ENCODE measurements around the gene MYO7B.

Gene MYO7B

DNA sequence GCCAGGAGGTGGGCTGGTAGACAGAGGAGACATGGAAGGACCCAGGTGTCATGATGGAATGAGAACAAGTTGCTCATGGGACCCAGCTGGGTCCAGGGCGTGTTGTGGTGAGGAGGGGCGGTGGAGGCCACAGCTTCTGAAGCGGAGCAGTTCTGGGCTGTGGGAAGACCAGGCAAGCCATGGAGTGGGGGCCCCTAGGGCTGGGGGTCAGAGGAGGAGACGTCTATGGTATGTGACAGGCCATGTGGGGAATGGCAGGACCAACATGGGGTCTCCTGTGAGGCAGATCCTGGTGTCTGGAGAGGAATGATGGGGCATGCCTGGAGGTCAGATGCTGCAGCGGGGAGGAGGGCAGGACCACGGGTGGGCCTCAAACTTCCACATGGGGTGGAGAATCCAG is 16.9 kb downstream of the MYO7B start:
- Histone ChIP-seq H3K4me3 (no peak overlapping the region), H3K27me3 (no peaks in the 10 kb centered on the region), H3K9me3 (replicated peaks in 1 of 11) (peaks cover 0 to 16% (median 10%) of the 10 kb centered on the region in 11 experiments; a peak in 10 of 22 replicates), H3K36me3 (no peaks in the 10 kb centered on the region), H3K27ac (no peak overlapping the region), H3K4me2 (no peak overlapping the region), H3K4me1 (no peaks in the 10 kb centered on the region), H3K9ac (no peak overlapping the region), H4K20me1 (no peaks in the 10 kb centered on the region)
- TF ChIP-seq Cebpa-rat (IDR thresholded peaks at IDR 0.05), result no peak

DNA sequence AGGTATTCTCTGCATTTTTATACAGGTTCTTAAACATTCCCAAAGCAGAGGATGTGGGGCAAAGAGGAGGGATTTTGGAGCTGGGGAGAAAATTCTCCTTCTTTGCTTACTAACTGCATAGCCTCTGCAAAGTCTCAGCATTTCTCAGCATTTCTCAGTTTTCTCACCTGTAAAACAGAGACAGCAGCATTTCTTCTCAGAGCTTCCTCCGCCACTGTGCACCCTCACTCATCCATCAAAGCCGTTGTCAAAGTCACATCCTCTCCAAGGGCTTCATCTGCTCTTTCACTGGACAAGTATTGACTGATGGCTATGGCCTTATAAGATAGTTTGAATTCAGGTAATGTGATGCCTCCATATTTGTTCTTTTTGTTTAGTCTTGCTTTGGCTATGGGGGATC is 17.4 kb downstream of the MYO7B start:
- Histone ChIP-seq H3K4me2 (no peak overlapping the region), H3K9ac (no peak overlapping the region), H3K9me3 (replicated peaks in 1 of 11) (peaks cover 0 to 18% (median 12%) of the 10 kb centered on the region in 11 experiments; a peak in 10 of 22 replicates), H3K4me3 (no peak overlapping the region), H3K4me1 (no peaks in the 10 kb centered on the region), H3K27me3 (no peaks in the 10 kb centered on the region), H4K20me1 (no peaks in the 10 kb centered on the region), H3K27ac (no peak overlapping the region), H3K36me3 (no peaks in the 10 kb centered on the region)
- no peak for TF ChIP-seq Cebpa-rat (IDR thresholded peaks at IDR 0.05)

DNA sequence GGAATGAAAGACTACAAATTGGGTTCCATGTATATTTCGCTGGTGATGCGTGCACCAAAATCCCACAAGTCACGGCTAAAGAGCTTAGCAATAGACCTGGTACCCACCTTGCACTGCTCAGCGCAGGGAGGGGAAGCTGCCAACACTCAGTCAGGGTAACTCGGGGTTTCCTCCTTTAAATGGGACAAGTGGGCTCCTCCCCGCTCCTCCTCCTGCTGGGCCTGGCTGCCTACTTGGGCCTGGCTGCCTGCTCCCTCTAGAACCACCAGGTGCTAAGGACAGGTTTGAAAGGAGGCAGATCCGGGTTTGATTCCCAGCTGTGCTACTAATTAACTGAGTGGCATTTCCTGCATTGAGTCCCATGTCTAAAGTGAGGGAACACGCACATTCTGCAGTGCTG is 23.4 kb downstream of the MYO7B start:
- Histone ChIP-seq H3K4me1 (peaks cover 0 to 25% (median 6%) of the 10 kb centered on the region in 10 experiments; a peak in 11 of 20 replicates), H3K27me3 (no peaks in the 10 kb centered on the region), H3K9ac (no peak overlapping the region), H3K4me3 (no peak overlapping the region), H3K4me2 (no peak overlapping the region), H4K20me1 (no peaks in the 10 kb centered on the region), H3K36me3 (no peaks in the 10 kb centered on the region), H3K27ac (no peak overlapping the region), H3K9me3 (replicated peaks in 1 of 11) (peaks cover 0 to 19% (median 12%) of the 10 kb centered on the region in 11 experiments; a peak in 10 of 22 replicates)
- TF ChIP-seq Cebpa-rat (IDR thresholded peaks at IDR 0.05), result no peak

DNA sequence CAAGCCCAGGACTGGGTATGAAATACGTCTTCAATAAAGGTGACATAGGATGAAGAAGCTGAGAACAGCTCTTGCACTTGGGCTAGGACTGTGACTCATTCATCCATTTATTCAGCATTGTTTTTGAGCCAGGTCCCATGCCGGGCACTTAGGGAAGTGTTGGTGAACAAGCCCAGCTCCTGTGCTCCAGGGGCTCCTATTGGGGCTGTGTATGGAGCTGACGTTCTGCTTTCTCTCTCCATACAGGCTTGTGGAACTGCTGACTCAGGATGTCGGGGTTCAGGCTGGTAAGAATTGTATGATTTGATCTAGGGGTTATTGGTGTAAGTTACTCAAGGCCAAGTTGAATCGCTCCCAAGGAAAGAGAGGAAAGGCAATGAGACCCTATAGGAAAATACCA is 24.0 kb downstream of the MYO7B start:
- Histone ChIP-seq H3K27ac (no peak overlapping the region), H3K27me3 (no peaks in the 10 kb centered on the region), H4K20me1 (no peaks in the 10 kb centered on the region), H3K4me3 (no peak overlapping the region), H3K4me2 (no peak overlapping the region), H3K4me1 (peaks cover 0 to 31% (median 6%) of the 10 kb centered on the region in 10 experiments; a peak in 11 of 20 replicates), H3K9me3 (replicated peaks in 1 of 11) (peaks cover 0 to 19% (median 12%) of the 10 kb centered on the region in 11 experiments; a peak in 10 of 22 replicates), H3K36me3 (no peaks in the 10 kb centered on the region), H3K9ac (no peak overlapping the region)
- no peak for TF ChIP-seq Cebpa-rat (IDR thresholded peaks at IDR 0.05)

DNA sequence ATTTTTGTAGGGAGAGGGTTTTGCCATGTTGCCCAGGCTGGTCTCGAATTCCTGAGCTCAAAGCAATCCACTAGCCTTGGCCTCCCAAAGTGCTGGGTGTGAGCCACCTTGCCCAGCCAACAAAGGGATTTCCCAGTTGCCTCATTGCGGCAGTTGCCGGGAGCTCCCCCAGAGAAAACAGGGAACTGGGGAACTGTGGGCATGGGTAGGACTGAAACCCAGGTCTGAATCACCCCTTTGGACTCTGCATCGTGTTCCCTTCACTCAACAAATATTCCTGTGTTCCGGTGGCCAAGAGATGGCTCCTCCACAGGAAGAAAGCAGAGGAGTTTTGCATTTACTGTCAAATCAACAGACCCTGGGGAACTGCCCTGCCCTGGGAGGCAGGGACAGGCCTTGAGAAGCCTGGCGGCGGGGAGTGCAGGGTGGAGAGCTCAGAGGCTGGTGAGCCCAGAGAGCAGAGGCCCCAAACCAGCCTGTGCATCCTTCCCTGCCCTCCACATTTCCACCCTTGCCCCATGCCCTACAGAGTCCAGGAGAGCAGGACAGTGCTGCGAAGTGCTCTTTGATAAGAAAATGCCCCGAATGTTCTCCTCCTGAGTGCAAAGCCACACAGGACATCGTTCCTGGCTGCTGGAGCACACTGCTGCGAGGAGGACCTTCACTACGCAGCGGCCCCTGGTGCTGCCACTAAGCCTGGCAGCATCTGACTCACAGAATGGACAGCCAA is 24.9 kb downstream of the MYO7B start:
- TF ChIP-seq Cebpa-rat (IDR thresholded peaks at IDR 0.05), result no peak
- H3K36me3 ChIP-seq, result no peaks in the 10 kb centered on the region
- no peak overlapping the region for H3K27ac ChIP-seq
- no peaks in the 10 kb centered on the region for H3K27me3 ChIP-seq
- H3K9ac ChIP-seq, result no peak overlapping the region
- peaks cover 0 to 35% (median 6%) of the 10 kb centered on the region in 10 experiments; a peak in 11 of 20 replicates for H3K4me1 ChIP-seq
- H3K4me3 ChIP-seq, result no peak overlapping the region
- no peaks in the 10 kb centered on the region for H4K20me1 ChIP-seq
- peaks cover 0 to 19% (median 12%) of the 10 kb centered on the region in 11 experiments; a peak in 10 of 22 replicates for H3K9me3 ChIP-seq (replicated peaks in 1 of 11)
- peak overlapping the region in 2 of 11 experiments; percentile 7 to 17; a peak in 1 of 22 replicates for H3K4me2 ChIP-seq

DNA sequence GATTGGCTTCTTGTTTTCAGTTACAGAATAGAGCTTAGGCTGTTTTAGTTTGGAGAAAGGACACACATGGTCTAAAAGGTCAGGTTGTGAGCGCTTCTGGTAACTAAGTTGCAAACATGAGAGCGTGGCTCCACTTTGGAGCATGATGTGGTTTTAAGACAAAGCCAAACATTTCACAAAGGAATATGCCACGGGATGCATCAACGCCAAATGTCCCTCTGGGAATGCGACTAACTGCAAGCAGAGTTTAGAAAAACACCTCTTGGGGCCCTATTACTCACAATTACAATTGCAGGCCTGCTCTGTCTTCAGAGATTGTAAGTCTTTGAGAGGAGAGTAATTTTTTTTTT is 25.4 kb downstream of the MYO7B start:
- no peaks in the 10 kb centered on the region for H4K20me1 ChIP-seq
- H3K4me3 ChIP-seq, result no peak overlapping the region
- H3K27ac ChIP-seq, result no peak overlapping the region
- no peak overlapping the region for H3K4me2 ChIP-seq
- no peaks in the 10 kb centered on the region for H3K27me3 ChIP-seq
- peaks cover 0 to 35% (median 6%) of the 10 kb centered on the region in 10 experiments; a peak in 11 of 20 replicates for H3K4me1 ChIP-seq
- H3K36me3 ChIP-seq, result no peaks in the 10 kb centered on the region
- peaks cover 0 to 17% (median 12%) of the 10 kb centered on the region in 11 experiments; a peak in 10 of 22 replicates for H3K9me3 ChIP-seq (replicated peaks in 1 of 11)
- H3K9ac ChIP-seq, result no peak overlapping the region
- TF ChIP-seq Cebpa-rat (IDR thresholded peaks at IDR 0.05), result no peak

DNA sequence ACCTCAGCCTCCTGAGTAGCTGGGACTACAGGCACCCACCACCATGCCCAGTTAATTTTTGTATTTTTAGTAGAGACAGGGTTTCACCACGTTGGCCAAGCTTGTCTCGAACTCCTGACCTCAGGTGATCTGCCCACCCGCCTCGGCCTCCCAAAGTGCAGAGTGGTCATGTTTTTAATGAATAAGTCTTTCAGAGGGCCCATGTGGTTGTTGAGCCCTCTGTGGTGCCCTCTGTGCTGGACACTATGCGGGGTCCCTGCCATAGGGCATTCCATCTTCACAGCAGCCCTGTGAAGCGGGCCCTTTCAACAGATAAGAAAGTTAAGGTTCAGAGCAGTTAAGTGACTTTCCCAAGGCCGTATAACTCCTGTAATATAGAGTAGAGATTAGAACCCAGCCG is 25.9 kb downstream of the MYO7B start:
- Histone ChIP-seq H3K27ac (no peak overlapping the region), H3K27me3 (no peaks in the 10 kb centered on the region)
- TF ChIP-seq Cebpa-rat (IDR thresholded peaks at IDR 0.05), result no peak

DNA sequence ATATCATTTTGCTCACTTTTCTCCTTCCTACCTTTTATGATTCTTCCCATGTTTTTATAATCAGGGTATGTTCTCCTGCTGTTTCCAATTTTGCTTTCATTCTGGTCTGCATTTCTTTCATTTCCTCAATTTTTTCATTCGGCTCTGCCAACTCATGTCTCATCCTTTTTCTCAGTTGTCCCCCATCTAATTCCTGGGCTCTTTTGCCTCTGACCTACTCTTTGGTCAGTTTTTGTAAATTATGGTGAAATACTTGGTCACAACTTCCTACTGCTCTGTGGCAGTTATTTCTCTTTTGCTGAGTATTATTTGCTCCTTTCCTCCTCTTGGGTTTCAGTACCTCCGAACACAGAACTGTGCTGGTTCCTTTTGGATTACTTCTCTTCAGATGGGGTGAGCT is 27.5 kb downstream of the MYO7B start:
- no peak for TF ChIP-seq Cebpa-rat (IDR thresholded peaks at IDR 0.05)
- Histone ChIP-seq H3K27ac (peak overlapping the region in 4 of 11 experiments; percentile 4 to 56 (median 10); a peak in 4 of 22 replicates), H3K4me1 (peaks cover 0 to 42% (median 13%) of the 10 kb centered on the region in 10 experiments; a peak in 17 of 20 replicates), H3K9me3 (replicated peaks in 1 of 11) (peaks cover 0 to 4% (median 0%) of the 10 kb centered on the region in 11 experiments; a peak in 2 of 22 replicates), H3K9ac (no peak overlapping the region), H3K4me2 (peak overlapping the region in 6 of 11 experiments; percentile 4 to 66 (median 57); a peak in 10 of 22 replicates), H3K4me3 (no peak overlapping the region), H3K27me3 (no peaks in the 10 kb centered on the region), H3K36me3 (no peaks in the 10 kb centered on the region), H4K20me1 (no peaks in the 10 kb centered on the region)

More for the DNA sequence above, 25.9 kb downstream of the MYO7B start:
- peaks cover 0 to 12% (median 10%) of the 10 kb centered on the region in 11 experiments; a peak in 10 of 22 replicates for H3K9me3 ChIP-seq (replicated peaks in 1 of 11)
- H3K36me3 ChIP-seq, result no peaks in the 10 kb centered on the region
- no peaks in the 10 kb centered on the region for H4K20me1 ChIP-seq
- H3K4me3 ChIP-seq, result no peak overlapping the region
- H3K4me2 ChIP-seq, result no peak overlapping the region; a peak in 2 of 22 replicates
- peaks cover 0 to 35% (median 7%) of the 10 kb centered on the region in 10 experiments; a peak in 13 of 20 replicates for H3K4me1 ChIP-seq
- H3K9ac ChIP-seq, result no peak overlapping the region
